AG04450 (cell line): Measurements from ENCODE around the gene RFT1. TPM values are rescaled to one million over a fixed set of nuclear protein-coding genes. Genes with fewer than 3 reads are reported as not detected.

Source experiments
- CTCF ChIA-PET: fragments of 300-600, 350-600 bp; formaldehyde crosslinking; extraction: SDS; loops from one replicate; lab custom pipeline; 2022; ENCODE audit warnings: antibody characterized with exemption, inconsistent platforms; lab: Charles Lee
- POLR2A ChIA-PET: fragments of 350-600 bp; formaldehyde crosslinking; extraction: SDS; loops from one replicate; lab custom pipeline; 2021; ENCODE audit warnings: antibody characterized with exemption, inconsistent platforms; lab: Yijun Ruan, JAX
- DNase-seq: peaks from one replicate; pipeline ENCODE4 v3.0.0-alpha.2; 2011; ENCODE audit warnings: low read depth, low spot score
- H3K27ac ChIP-seq: one replicate; pipeline ENCODE4 v1.5.1; 2012; ENCODE audit warnings: low read depth, low read length, control low read depth
- H3K27me3 ChIP-seq: one replicate; pipeline ENCODE4 v1.6.0; 2012; ENCODE audit warnings: low read length; ENCODE audit not compliant: control insufficient read depth, insufficient read depth
- H3K4me3 ChIP-seq: 2 replicates; pipeline ENCODE4 v1.5.1; 2011; ENCODE audit warnings: mild to moderate bottlenecking, low read depth, low read length, control low read depth
- H3K9me3 ChIP-seq: 2 replicates; pipeline ENCODE4 v1.5.1; 2012; ENCODE audit warnings: low read length; ENCODE audit not compliant: control insufficient read depth, insufficient read depth
- polyA plus RNA-seq: library from polyadenylated mRNA; depleted of rRNA; stranded (reverse); fragments of >200 nt; gene quantifications from 2 replicates; pipeline ENCODE4 v1.2.3, GENCODE V29; 2011
- TF ChIP-seq, protein P1 (sequence below): IDR thresholded peaks from 2 replicates; pipeline ENCODE4 v1.5.1; 2011; ENCODE audit warnings: low read depth, low read length, control low read depth, inconsistent platforms

The RFT1 gene
- polyA plus RNA-seq, 1 experiment, result 26.4 TPM

DNA sequence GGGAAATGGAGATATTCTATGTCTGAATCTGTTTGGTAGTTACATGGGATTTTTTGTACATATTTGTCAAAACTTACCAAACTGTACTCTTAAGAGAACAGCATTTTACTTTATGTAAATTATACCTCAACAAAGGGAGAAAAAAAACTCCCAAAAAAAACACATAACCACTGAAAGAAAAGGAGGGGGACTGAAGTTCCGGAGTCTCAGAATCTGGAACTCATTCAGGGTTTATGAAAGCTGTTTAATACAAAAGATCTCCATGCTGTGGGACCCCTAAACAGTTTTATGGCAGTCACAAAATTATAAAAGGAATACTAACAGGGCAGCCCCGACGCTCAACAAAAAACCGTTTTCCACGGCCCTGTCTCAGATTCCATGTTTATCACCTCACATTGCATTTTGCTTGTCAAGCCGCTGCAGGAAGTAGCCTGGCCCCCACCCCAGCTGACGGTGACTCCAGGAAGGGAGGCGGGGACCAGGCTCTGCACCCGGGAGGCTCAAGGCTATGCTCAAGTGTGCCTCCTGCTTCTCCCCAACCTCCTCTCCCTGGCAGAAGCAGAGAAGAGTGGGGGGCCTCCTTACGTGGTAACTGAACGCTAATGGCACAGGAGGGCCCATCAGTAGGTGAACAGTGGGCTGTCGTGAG lies 29.3 kb downstream of the RFT1 start:
- TF ChIP-seq, protein P1, sequence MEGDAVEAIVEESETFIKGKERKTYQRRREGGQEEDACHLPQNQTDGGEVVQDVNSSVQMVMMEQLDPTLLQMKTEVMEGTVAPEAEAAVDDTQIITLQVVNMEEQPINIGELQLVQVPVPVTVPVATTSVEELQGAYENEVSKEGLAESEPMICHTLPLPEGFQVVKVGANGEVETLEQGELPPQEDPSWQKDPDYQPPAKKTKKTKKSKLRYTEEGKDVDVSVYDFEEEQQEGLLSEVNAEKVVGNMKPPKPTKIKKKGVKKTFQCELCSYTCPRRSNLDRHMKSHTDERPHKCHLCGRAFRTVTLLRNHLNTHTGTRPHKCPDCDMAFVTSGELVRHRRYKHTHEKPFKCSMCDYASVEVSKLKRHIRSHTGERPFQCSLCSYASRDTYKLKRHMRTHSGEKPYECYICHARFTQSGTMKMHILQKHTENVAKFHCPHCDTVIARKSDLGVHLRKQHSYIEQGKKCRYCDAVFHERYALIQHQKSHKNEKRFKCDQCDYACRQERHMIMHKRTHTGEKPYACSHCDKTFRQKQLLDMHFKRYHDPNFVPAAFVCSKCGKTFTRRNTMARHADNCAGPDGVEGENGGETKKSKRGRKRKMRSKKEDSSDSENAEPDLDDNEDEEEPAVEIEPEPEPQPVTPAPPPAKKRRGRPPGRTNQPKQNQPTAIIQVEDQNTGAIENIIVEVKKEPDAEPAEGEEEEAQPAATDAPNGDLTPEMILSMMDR, result no peak
- no peaks in the 10 kb centered on the region for H3K9me3 ChIP-seq
- no peak overlapping the region for H3K4me3 ChIP-seq
- CTCF ChIA-PET, result no interaction called here
- POLR2A ChIA-PET, result no interaction called here
- H3K27me3 ChIP-seq, result no peaks in the 10 kb centered on the region
- no peak overlapping the region for H3K27ac ChIP-seq
- no peak for DNase-seq

DNA sequence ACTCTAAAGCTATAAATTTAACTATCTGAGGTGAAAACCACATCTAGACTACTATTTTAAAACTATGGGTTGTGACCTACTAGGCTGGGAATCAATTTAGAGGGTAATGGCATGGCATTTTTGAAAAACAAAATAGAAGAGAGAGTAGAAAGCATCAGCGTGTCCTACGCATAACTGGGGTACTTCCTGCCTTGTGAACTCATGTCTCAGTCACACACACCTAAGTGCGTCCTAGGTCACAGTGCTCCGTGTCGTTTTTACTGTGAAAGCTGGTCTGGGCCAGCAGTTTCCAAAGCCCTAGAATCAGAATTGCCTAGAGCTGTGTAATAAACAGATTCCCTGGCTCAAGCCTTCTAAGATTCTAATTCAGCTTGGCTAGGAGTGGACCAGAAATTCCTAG lies 32.3 kb downstream of the RFT1 start:
- no peak for DNase-seq
- CTCF ChIA-PET, result no interaction called here
- no peaks in the 10 kb centered on the region for H3K27me3 ChIP-seq
- H3K9me3 ChIP-seq, result no peaks in the 10 kb centered on the region
- no peak overlapping the region for H3K4me3 ChIP-seq
- POLR2A ChIA-PET, result no interaction called here
- TF ChIP-seq, protein P1, result no peak
- no peak overlapping the region for H3K27ac ChIP-seq

DNA sequence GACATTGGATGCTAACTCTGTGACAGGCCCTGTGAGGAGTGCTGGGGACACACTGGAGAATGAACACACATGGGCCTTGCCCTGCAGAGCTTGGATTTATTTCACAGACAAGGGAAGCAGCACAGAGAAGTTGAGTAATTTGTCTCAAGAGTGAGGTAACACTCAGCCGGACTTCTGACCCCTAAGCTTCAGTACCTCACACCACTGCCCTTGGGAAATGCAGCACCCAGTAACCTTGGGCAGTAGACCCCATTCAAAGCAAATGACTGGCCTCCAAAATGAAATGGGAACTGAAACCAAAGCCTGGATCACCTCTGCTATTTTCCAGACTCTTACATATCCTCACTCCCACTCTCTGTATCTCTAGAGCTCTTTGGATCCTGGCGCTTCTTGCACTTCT lies 37.3 kb downstream of the RFT1 start:
- POLR2A ChIA-PET, result interaction anchor here (0.5 kb wide), 1 partner anchor 462 kb away, joined by 3 read pairs; no protein-coding TSS in a partner anchor
- CTCF ChIA-PET, result interaction anchor here (1.3 kb wide), 1 partner anchor 17 kb away, joined by 5 read pairs; no protein-coding TSS in a partner anchor
- no peak for DNase-seq
- TF ChIP-seq, protein P1, result no peak
- Histone ChIP-seq H3K27me3 (no peaks in the 10 kb centered on the region), H3K27ac (no peak overlapping the region), H3K9me3 (no peaks in the 10 kb centered on the region), H3K4me3 (no peak overlapping the region)

DNA sequence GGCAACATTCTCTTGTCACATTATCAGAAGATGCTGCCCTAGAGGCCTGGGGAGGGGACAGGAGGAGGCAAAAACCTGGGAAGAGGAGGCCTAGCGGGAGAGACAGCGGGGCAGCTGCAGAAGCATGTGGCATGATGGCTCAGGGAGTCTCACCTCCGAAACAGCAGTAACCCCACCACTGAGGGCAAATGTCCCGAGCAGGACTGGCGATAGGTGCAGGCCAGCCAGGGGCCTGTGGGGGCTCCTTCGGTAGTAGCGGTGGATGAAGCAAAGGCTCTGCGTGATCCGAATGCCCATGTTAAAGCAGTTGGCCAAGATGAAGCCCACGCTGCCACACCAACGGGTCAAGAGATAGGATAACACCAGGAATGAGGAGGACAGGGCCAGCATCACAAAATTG lies 38.0 kb downstream of the RFT1 start:
- Histone ChIP-seq H3K27ac (no peak overlapping the region), H3K9me3 (no peaks in the 10 kb centered on the region), H3K27me3 (no peaks in the 10 kb centered on the region), H3K4me3 (no peak overlapping the region)
- POLR2A ChIA-PET, result no interaction called here
- TF ChIP-seq, protein P1, result no peak
- DNase-seq, result no peak
- CTCF ChIA-PET, result interaction anchor here (1.3 kb wide), 1 partner anchor 18 kb away, joined by 5 read pairs; no protein-coding TSS in a partner anchor

DNA sequence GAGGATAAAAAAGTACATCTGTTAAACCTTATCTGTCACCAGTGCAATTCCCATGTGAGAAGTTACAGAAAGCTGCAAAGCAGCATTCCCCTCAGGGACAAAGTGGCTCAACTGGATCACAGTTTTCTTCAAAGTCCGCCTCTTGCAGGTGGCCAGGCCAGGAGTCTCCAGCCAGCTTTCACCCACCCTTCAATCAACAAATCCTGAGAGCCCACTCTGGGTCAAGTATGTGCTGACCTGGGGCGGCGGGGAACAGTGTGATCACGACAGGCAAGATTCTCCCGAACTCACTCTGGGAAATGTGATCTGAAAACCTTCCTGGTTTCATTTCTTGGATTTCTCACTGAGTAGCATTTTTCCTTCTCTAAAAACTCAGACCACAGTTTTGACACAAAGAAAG lies 39.2 kb downstream of the RFT1 start:
- H3K27ac ChIP-seq, result no peak overlapping the region
- H3K4me3 ChIP-seq, result no peak overlapping the region
- H3K9me3 ChIP-seq, result no peaks in the 10 kb centered on the region
- DNase-seq, result no peak
- POLR2A ChIA-PET, result no interaction called here
- TF ChIP-seq, protein P1, result no peak
- H3K27me3 ChIP-seq, result no peaks in the 10 kb centered on the region
- CTCF ChIA-PET, result no interaction called here
